Ovary (tissue), 9 donors: ENCODE results near the gene RPA4. TPM values are rescaled to one million over a fixed set of nuclear protein-coding genes. Genes with fewer than 3 reads are reported as not detected.

Source experiments
- DNase-seq, 5 donors: peaks; one replicate each; pipeline ENCODE4 v3.0.0-alpha.2; 2019 to 2020
- H3K27ac ChIP-seq, 2 donors: fragments of 200-600 bp; one replicate each; pipeline versions ENCODE4 v1.5.1 to v1.8.0; 2019 to 2022
- H3K27me3 ChIP-seq: fragments of 200-600 bp; one replicate; pipeline ENCODE4 v1.8.0; 2022
- H3K36me3 ChIP-seq: fragments of 200-600 bp; sonication (generic); one replicate; pipeline ENCODE4 v1.5.1; 2019
- H3K4me1 ChIP-seq: one replicate; pipeline ENCODE4 v1.8.1; 2013; ENCODE audit warnings: mild to moderate bottlenecking, moderate library complexity; ENCODE audit not compliant: insufficient read depth
- H3K4me3 ChIP-seq: fragments of 200-600 bp; sonication (generic); one replicate; pipeline ENCODE4 v1.5.1; 2017
- H3K9me3 ChIP-seq, 2 donors: fragments of 200-600 bp in 1 of 2; sonication (generic) in 1 of 2; one replicate each; pipeline versions ENCODE4 v1.5.1 to v1.8.1; 2013 to 2019; ENCODE audit warnings: mild to moderate bottlenecking in 1 of 2, moderate library complexity in 1 of 2
- EP300 ChIP-seq: sonication (generic); formaldehyde crosslinking; IDR thresholded peaks from one replicate; pipeline ENCODE4 v1.6.1; 2017; ENCODE audit warnings: antibody characterized with exemption
- POLR2A ChIP-seq: fragments of 450-650 bp; IDR thresholded peaks from one replicate; pipeline ENCODE4 v1.6.1; 2017; ENCODE audit warnings: antibody characterized with exemption, mild to moderate bottlenecking, moderate library complexity
- WGBS, 3 donors: extraction: QIAGEN DNeasy Blood & Tissue Kit in 1 of 3; methylation state at CpG; one replicate each; pipeline versions ENCODE4 v1.1.5 to v1.1.7; 2013 to 2017; 5-methylcytosine and 5-hydroxymethylcytosine counted together
- intact Hi-C, 4 donors: fragments of 100-400 bp; cut with DNase I; formaldehyde crosslinking; loops; one replicate each; pipeline versions ENCODE4 v1.11.0 to v1.15.1; 2022 to 2023
- polyA plus RNA-seq, 2 donors: library from polyadenylated mRNA; stranded (reverse); fragments of 200-250 nt in 1 of 2; fragments of 350-450 nt in 1 of 2; fragmentation: Illumina TruSeq in 1 of 2; extraction: RNeasy Lipid Tissue Mini Kit (QIAGEN cat#74804) in 1 of 2; gene quantifications; one replicate each; pipeline ENCODE4 v1.2.3, GENCODE V29; 2013 to 2014
- total RNA-seq, 7 donors: library from RNA; depleted of rRNA in 2 of 7; stranded (reverse); fragments of >200 nt in 2 of 7; fragmentation: NEBNext Ultra II Directional in 3 of 7; extraction: Animal tissue kit (Norgen Biotek cat#: 25700) in 3 of 7; gene quantifications; one replicate each; pipeline versions ENCODE4 v1.1.0 to v1.2.4, GENCODE V29; 2016 to 2023
- TF ChIP-seq, protein P1 (sequence below), 3 donors: fragments of 450-650 bp in 2 of 3; fragments of 200-600 bp in 1 of 3; IDR thresholded peaks; one replicate each; pipeline versions ENCODE4 v1.5.1 to v1.8.0; 2016 to 2022; ENCODE audit warnings: antibody characterized with exemption in 3 of 3, mild to moderate bottlenecking in 1 of 3
- donor health status: DM: no; HTN: no; CAD: no; lungs with moderate emphysema.
- donor health status: DM: no; HTN: no; CAD: no.
- donor health status: Bipolar disorder and iron deficiency.
- donor health status: DM: yes; HTN: yes; CAD: no.
- donor health status: DM: no; HTN: no; CAD: no.
- donor health status: DM: yes; HTN: yes; CAD: no.

Gene RPA4
- total and polyA plus RNA-seq, 9 donors, result 0.08 to 3.7 (median 1.1) TPM; not detected in 1

DNA sequence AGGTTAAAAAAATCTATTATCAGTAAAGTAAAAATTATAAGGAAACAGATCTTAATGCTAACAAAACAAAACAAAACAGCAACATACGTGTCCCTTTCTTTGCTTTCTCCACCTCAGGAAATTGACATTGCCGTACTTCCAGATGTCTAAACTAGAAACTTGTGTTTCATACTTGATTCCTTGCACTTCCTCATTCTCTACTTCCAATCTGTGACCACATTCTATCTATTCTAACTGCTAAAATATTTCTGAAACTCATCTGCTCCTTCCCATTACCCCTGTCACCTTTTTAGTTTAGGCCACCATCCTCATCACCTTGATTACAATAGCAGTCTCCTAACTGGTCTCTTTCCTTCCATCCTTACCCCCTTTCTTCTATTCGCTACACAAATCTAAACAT lies 22.5 kb upstream of the RPA4 start:
- TF ChIP-seq, protein P1, sequence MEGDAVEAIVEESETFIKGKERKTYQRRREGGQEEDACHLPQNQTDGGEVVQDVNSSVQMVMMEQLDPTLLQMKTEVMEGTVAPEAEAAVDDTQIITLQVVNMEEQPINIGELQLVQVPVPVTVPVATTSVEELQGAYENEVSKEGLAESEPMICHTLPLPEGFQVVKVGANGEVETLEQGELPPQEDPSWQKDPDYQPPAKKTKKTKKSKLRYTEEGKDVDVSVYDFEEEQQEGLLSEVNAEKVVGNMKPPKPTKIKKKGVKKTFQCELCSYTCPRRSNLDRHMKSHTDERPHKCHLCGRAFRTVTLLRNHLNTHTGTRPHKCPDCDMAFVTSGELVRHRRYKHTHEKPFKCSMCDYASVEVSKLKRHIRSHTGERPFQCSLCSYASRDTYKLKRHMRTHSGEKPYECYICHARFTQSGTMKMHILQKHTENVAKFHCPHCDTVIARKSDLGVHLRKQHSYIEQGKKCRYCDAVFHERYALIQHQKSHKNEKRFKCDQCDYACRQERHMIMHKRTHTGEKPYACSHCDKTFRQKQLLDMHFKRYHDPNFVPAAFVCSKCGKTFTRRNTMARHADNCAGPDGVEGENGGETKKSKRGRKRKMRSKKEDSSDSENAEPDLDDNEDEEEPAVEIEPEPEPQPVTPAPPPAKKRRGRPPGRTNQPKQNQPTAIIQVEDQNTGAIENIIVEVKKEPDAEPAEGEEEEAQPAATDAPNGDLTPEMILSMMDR (IDR thresholded peaks at IDR 0.05), result no peak
- TF ChIP-seq EP300, result no peak
- no peak for TF ChIP-seq POLR2A
- peaks cover 1% of the 10 kb centered on the region for H3K4me1 ChIP-seq
- WGBS, 3 donors, result 74 to 81% (median 79%) methylated on average over 3 of the region's 3 CpGs
- no peaks in the 10 kb centered on the region for H3K27me3 ChIP-seq
- no peak for DNase-seq
- H3K27ac ChIP-seq, result no peak overlapping the region
- H3K4me3 ChIP-seq, result no peak overlapping the region
- H3K9me3 ChIP-seq, result no peaks in the 10 kb centered on the region
- intact Hi-C loops, result no loop called here
- H3K36me3 ChIP-seq, result no peaks in the 10 kb centered on the region

DNA sequence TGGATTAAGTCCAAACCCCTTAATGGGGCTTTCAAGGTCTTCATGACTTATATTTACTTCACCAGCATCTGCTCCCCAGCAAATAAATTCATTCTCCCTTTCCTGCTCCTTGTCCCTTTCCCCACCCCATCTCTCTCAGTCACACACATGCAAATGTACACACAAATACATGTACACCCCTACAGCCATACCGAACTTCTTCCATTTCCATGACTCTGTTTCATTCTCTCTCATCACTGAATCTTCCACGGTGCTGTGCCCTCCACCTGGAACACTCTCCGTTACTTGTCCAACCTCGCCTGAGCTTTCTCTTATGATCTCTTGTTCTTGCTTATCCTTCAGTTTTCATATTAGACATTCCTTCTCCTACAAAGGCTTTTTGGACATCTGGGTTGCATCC lies 22.0 kb upstream of the RPA4 start:
- WGBS, 3 donors, result 80 to 87% (median 85%) methylated on average over 4 of the region's 4 CpGs
- no peak overlapping the region for H3K4me3 ChIP-seq
- no peaks in the 10 kb centered on the region for H3K9me3 ChIP-seq
- no peaks in the 10 kb centered on the region for H3K27me3 ChIP-seq
- intact Hi-C loops, result no loop called here
- H3K27ac ChIP-seq, result no peak overlapping the region
- no peaks in the 10 kb centered on the region for H3K36me3 ChIP-seq
- no peak for DNase-seq
- peaks cover 1% of the 10 kb centered on the region for H3K4me1 ChIP-seq
- TF ChIP-seq EP300 (no peak), POLR2A (no peak)
- TF ChIP-seq, protein P1 (IDR thresholded peaks at IDR 0.05), result no peak

DNA sequence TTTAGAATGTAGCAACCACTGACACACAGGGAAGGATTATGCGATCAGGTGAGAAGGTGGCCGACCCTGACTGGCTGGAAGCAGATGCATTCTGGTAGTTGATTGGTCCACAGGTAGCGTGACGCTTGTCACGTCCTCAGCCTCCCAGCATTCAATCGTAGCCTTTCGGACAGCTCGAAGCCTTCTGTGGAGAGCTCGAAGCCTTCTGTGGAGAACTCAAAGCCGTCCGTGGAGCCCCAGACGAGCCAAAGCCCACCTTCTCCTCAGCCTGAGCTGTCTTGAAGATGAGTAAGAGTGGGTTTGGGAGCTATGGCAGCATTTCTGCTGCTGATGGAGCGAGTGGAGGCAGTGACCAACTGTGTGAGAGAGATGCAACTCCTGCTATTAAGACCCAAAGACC lies 319 bp downstream of the RPA4 start:
- H3K4me3 ChIP-seq, result no peak overlapping the region
- H3K9me3 ChIP-seq, result no peaks in the 10 kb centered on the region
- intact Hi-C loops, result no loop called here
- H3K36me3 ChIP-seq, result no peaks in the 10 kb centered on the region
- H3K27ac ChIP-seq, result no peak overlapping the region
- 88 to 94% (median 89%) methylated on average over 13 of the region's 13 CpGs for WGBS, 3 donors
- TF ChIP-seq, protein P1 (IDR thresholded peaks at IDR 0.05), result no peak
- TF ChIP-seq POLR2A, result no peak
- TF ChIP-seq EP300, result no peak
- no peaks in the 10 kb centered on the region for H3K27me3 ChIP-seq
- H3K4me1 ChIP-seq, result no peaks in the 10 kb centered on the region
- DNase-seq, result no peak

DNA sequence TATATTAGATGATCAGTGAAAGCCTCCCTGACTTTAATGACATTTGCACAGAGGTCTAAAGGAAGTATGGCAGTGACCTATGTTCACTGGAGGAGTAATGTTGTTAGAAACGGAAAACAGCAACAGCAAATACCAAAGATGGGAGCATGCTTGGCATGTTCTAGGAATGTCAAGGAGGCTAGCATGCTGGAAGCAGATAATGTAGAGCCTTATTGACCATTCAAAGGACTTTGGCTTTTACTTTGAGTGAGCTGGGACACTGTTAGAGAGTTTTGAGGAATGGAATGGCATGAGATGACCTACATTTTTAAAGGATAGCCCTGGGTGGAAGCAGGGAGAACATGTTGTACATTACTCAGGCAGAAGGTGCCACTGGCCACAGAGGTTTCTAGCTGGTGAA lies 6.0 kb downstream of the RPA4 start:
- Histone ChIP-seq H3K9me3 (no peaks in the 10 kb centered on the region), H3K27me3 (no peaks in the 10 kb centered on the region), H3K4me1 (no peaks in the 10 kb centered on the region), H3K36me3 (no peaks in the 10 kb centered on the region), H3K4me3 (no peak overlapping the region), H3K27ac (no peak overlapping the region)
- 51 to 57% (median 52%) methylated on average over 1 of the region's 1 CpG for WGBS, 3 donors
- intact Hi-C loops, result no loop called here
- TF ChIP-seq, protein P1 (IDR thresholded peaks at IDR 0.05), result no peak
- no peak for TF ChIP-seq EP300
- TF ChIP-seq POLR2A, result no peak
- no peak for DNase-seq

DNA sequence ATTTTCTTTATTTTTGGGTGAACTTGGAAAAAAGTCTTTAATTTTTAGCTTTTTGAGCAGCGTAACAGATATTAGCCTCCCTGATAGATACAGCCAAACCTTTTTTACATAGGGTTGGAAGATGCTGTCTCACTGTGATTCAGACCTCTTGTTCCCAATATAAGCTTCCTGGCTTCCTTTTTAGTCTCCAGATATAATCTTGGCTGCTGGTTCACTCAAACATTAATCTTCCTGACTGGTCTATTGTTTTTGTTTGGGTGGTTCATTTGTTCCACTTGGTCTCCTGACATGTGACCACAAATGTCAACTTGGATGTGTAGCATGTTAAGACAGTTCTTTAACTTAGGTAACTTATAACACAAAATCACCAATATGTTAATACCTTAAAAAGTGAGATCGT lies 23.0 kb downstream of the RPA4 start:
- Histone ChIP-seq H3K36me3 (no peaks in the 10 kb centered on the region), H3K27me3 (no peaks in the 10 kb centered on the region), H3K27ac (no peak overlapping the region), H3K4me1 (no peaks in the 10 kb centered on the region), H3K4me3 (no peak overlapping the region), H3K9me3 (no peaks in the 10 kb centered on the region)
- intact Hi-C loops, result no loop called here
- no peak for TF ChIP-seq POLR2A
- no peak for TF ChIP-seq EP300
- TF ChIP-seq, protein P1 (IDR thresholded peaks at IDR 0.05), result no peak
- WGBS, 3 donors, result 80 to 92% (median 82%) methylated on average over 2 of the region's 2 CpGs
- DNase-seq, result no peak
